NCI-H2196 (cell line): ENCODE measurements around the gene CMTM5.

Experiments used
- DNase-seq: peaks from one replicate; lab custom pipeline; 2025; ENCODE audit not compliant: unreplicated experiment; lab: John Stamatoyannopoulos, UW

The CMTM5 gene, protein sequence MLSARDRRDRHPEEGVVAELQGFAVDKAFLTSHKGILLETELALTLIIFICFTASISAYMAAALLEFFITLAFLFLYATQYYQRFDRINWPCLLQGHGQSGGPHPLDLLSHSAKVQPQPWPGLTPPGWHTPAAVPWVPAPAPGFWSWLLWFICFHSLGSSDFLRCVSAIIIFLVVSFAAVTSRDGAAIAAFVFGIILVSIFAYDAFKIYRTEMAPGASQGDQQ

DNA sequence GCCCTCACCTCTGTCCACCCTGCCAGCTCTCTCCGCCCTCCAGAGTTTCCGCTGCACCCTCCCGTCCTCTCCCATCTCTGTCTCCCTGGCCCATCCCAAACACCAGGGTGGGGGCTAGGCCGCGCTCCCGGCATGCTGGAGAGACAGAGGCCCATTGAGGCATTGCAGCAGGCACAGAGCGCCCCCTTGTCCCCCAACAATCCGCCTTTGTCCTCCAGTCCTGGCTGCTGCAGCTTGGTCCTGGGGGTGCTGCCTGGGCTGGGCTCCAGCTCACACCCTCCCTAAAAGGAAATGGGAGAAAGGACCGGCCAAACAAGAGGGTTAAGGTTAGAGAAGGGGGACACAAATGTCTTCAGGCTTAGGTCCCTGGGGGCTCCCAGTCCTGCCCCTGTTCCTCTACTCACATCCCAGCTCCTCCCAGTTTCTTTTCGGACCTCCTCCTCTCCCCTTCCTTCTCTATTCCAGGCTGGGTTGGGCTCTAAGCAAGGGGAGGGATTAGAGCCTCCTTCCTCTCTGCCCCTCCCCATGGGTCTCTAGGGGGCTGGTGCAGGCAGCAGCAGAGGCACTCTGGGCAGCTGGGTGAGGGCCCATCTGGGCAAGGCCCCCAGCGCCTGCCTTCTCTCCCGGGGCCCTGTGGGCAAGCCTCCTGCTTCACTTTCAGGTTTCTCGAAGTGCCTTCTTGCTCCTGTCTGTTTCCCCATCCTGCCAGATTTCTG is at the start of gene CMTM5:
Gene CMTM5 (plus strand): TSS at position 565 of the 716 bp plus-strand sequence. CDS start 206 bp downstream, outside the sequence.
- no peak for DNase-seq

DNA sequence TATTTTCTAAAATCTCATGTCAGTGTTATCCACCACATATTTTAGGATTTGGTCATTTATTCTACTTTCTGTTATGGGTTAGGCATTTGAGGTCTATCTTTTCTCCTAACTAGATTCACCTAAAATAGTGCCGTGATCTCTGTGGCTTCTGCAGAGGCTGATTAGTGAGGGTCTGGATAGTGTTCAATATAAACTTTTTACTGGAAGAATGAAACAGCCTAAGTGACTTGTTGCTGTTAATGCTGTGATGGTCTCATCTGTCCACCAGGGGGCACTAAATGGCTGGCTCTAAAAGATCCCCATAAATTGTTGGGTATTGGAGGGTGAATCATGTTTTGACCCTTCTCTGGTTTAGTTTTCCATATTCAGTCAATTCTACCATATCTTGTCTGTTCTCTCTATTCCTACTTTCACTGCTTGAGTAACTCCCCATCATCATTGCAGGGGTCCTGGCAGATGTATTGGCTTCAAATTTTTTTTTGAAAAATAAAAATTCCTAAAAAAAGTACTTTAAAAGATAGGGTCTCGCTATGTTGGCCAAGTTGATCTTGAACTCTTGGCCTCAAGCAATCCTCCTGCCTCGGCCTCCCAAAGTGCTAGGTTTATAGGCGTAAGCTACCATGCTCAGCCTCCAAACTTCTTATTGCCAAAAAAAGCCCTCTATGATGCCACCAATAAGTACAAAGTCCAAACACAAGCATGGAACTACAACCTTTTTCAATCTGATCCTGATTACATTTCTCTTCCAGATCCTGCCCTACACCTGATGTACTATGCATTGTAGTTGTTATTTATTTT is 48.7 kb upstream of the CMTM5 start:
- DNase-seq, result peak; percentile 76

DNA sequence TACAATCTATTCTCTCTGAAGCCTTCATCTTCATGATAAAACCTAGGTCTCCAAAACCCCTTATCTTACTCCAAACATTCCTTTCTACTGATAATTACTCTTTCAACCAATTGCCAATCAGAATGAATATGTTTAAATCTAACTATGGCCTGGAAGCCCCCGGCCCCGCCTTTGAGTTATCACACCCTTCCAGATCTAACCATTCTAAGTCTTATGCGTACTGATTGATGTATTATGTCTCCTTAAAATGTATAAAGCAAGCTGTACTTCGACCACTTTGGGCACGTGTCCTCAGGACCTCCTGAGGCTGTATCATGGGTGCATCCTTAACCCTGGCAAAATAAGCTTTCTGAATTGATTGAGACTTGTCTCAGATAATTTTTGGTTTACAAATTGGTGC is 41.2 kb upstream of the CMTM5 start:
- DNase-seq, result no peak

DNA sequence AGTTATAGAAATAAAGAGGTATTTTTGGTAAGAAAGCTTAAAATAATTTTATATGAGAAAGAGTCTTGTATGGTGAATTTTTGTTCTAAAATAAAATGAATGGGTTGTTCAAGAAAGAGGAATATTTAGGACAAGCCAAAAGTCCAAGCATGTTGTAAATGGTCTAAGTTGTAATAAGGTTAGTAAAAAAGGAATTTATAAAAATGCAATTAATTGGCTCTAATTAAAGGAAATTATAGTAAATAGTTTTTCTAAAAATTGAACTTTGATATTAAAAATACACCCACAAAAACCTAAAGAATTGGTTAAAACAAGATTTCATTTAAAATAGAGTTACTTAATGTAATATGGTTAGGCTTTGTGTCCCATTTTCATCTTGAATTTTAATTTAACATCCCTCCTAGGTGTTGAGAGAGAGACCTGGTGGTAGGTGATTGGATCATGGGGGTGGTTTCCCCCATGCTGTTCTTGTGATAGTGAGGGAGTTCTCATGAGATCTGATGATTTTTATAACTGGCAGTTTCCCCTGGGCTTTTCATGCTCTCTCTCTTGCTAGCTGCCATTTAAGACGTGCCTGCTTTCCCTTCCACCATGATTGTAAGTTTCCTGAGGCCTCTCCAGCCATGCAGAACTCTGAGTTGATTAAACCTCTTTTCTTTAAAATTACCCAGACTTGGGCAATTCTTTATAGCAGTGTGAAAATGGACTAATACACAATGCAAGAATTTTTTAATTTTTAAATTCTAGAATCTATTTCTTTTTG is 37.2 kb upstream of the CMTM5 start:
- DNase-seq, result no peak

DNA sequence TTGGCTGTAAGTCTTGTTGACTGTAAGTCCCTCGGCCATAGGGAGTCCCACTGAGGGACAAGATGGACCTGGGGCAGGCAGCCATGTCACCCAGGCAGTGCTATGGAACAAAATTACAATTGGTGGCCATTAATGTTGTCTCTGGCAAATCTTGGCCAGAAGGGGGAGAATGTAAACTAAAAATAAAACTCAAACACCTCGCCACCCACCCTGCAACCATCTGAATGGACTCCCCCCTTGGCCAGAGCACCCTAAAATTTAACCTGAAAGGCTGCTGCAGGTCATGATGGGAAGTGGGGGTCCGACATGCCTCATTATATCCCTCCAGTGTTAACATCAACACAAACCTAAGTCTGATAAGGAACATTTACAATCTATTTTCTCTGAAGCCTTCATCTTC is 32.4 kb upstream of the CMTM5 start:
- DNase-seq, result no peak

DNA sequence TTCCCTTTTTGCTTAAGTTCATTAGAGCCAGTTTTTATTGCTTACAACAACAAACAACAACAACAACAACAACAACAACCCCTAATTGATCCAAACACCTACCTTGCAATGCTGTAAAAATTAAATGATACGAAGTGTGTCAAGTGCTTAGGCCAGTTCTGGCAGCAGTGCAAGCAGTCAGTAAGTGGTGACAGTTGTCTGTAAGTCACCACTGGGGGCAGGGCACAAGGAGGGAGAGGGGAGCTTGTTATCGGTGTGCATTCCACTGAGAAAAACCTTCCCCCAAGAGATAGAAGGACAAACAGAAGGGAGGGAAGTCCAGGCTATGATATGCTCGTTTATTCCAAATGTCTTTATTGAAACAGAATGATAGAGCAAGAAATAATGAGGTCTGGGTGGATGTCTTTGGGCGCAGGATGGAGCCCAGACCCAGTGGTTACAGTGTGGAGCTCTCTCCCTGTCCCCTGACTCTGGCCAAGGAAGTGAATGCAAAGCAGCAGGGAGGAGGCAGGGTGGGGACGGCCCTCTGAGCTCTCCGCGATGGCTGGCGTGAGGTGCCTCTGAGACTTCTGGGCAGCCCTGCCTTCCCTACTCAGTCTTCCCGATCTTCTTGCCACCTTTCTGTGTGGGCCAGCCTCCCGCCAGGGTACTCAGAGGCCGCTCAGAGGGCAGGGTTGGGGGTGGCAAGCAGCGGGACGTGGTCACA is 30.7 kb upstream of the CMTM5 start:
- DNase-seq, result no peak

DNA sequence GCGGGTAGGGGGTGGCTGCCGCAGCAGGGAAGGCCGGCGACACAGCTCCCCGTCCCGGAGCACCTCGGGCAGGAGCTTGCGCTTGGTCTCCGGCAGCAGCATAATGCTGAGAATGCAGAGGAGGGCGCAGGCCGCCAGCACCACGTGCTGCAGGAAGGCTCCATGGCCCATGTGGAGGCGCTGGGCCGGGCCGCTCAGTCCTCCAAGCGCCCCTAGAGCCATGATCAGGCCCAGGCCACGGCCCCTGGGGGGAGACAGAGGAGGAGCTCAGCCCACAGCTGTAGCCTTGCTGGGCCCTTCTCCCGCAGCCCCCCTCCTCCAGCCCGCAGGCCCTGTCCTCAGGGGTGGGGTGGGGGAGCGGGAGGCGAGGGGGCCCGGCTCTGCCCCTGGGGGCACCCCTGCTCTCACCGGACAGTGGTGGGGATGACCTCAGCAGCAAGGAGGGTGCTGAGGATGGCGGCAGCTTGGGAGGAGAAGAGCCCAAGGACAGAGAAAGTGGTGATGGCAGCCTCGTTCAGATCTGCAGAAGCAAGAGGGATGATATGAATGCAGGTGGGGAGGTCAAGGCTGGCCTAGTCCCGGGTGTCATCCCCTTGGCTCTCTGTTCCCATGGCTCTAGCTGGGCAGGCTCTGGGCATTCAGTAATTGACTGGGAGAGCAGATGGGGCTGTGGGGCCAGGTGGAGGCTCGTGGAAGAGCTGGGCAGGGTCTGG is 30.0 kb upstream of the CMTM5 start:
- DNase-seq, result no peak

DNA sequence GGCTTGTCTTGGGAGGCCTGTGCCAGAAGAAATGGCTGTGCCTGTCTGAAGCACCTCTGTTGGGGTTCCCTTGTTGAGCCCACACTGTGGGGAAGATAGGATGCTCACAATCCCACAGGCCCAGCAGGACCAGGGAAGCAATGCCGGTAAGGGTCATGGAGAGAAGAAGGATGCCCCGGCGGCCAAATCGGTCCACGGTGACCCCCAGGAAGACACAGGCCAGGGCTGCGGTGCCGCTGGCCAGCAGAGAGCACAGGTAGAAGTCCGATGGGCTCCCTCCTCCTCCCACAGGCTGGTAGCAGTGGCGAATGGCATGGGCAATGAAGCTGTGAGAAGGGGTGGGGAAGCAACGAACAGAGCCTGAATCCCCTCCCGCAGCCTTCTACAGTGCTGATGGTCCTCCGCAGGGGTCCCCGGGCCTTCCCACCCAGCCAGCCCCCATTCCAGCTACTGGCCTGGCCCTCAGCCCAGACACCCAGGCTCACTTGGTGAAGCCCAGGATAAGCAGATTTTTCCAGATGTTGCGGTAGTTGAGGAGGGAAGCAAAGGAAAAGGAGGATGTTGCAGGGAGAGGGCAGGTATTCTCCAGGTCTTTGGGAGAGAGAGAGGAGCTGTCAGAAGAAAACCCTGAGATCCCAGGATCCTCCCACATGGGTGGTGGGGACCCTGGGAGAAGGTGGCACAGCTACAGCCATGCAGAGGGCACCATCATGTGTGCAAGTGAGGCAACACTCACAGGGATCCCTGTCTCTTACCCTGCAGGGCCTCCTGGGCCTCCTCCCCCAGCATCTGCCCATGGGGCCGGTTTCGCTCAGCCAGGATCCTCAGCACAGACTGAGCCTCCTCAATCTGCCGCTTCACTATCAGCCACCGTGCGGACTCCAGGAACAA is 29.2 kb upstream of the CMTM5 start:
- DNase-seq, result no peak

DNA sequence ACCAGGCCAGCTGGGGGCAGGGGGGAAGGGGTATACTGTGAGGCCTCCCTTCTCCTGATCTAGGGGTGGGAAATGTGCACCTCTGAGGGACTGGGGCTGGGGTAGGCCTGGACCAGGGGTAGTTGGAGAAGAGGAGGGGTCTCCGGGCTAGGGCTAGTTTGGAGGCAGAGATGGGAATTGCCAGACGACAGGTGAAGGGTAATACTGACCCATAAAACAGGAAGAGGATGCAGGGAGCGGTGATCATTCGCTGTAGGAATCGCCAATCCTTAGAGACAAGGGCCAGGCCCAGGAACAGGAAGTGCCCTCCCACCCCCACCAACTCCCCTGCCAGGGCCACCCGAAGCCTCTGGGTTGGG is 28.6 kb upstream of the CMTM5 start:
- no peak for DNase-seq

DNA sequence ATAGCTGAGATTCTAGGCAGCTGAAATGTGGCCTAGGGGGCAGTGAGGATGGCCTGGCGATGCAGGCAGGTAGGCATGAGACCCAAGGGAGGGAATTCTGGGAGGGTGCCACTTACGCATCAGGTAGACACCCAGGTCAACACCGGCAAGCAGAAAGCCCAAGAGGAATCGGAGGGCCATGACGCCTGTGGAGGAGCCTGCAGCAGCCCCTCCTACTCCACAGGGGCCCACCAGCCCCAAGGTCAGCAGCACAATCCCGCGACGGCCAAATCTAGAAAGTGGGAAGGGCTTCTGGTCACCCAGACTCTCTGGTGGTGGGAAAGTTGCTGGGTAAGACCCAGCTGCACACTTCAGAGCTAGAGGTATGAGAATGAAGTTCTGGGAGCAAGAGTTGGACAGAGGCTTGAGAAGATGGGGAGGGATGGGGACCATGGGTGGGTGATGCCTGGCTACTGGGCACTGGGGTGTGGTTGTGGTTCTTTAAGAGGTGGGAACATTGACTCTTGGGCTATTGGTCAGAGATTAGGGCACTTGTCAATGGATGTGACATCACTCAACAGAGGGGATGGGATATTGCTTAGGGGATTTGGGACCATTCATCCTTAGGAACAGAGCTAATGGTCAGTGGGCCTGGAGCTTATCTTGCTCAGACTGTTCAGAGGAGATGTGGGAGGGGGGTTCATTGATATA is 27.5 kb upstream of the CMTM5 start:
- DNase-seq, result no peak

DNA sequence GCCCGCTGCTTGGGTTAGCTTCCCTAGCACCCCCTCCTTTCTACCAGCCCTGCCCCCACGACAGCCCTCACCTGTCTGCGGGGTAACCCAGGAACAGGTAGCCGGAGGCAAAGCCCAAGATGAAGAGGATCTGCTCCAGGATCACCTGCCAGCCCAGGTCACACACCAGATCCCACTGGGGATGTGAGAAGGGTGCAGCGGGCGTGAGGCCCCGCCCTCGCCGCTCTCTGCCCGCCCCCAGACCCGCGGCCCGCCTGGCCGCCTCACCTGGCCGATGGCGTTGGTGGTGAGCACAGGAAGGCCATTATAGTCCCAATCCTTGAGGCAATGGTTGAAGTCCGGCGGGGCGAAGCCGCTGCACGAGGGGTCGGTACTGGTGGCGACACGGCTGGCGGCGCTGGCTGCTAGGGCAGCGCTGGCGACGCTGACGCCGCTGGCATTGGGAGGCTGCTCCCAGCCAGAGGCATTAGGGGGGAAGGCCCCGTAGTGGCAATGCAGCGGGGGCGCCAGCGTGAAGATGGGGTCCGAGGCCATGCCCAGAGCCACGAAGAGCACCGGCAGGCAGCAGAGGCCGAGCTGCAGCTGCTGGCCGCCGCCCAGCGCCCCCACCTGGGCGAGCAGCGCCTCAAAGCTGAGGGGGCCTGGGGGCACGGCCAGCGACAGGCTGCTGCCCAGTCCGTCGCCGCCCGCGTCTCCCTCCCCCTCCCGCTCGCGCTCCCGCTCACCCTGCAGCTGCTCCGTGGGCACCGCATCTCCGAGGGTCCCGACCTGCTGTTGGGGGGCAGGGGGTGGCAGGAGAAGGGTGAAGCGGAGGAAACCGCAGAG is 25.0 kb upstream of the CMTM5 start:
- peak; percentile 21 for DNase-seq

DNA sequence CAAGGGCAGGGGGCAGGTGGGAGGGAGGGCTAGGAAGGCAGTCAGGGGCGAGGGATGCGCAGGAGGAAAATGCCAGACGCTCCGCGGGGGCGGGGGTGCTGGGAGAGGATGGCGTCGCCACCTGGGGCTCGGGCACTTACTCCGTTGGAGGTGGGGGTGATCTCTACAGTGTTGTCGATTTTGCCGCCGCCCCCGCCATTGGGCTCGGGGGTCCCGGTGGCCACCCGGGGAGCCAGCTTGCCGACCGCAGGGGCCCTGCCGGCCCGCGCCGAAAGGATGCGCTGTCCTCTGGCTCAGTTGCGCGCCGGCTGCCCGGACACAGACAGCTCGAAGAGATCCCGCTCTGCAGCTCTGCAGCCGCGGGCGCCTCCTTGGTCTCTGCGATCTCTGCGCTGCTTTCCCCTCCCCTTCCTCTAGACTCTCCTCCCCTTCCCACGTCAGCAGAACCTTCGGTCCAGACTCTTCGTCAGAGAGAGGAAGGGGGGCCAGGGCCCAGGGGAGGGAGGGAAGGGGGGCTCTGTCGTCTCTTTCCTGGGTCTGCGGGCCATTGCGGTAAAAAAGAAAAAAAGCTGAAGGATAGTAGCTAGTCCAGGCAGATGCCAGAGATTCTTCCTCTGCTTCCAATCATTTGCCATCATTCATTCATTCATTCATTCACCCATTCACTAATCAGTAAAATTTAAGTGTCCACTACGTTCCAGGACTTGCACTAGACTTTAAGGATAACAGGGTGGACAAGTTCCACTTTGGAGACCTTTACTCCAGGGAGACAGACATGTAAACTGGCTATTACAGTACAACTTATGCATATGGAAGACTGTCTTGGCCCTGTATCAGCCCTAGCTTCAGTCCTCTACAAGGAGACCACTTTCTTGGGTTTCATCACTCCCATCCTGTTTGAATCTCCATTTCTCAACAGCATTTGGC is 24.1 kb upstream of the CMTM5 start, which contains the start of gene SLC22A17:
Gene SLC22A17 (minus strand): TSS at position 382 of the 927 bp plus-strand sequence.
- DNase-seq, result peak; percentile 87

DNA sequence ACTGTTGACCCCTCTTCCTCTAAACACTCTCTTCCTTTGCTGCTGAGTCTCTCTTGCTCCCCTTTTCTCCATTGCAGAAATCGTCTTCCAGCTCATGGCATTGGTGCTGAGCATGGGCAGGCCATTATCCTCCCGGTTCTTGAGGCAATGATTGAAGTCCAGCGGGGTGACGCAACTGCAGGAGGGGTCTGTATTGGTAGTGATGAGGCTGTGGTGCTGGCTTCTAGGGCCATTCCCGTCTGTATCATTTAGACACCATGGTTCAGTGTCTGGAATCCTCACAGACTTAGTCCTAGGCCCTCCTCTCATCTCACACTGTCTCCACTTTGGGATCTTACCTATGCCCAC is 23.4 kb upstream of the CMTM5 start:
- no peak for DNase-seq

DNA sequence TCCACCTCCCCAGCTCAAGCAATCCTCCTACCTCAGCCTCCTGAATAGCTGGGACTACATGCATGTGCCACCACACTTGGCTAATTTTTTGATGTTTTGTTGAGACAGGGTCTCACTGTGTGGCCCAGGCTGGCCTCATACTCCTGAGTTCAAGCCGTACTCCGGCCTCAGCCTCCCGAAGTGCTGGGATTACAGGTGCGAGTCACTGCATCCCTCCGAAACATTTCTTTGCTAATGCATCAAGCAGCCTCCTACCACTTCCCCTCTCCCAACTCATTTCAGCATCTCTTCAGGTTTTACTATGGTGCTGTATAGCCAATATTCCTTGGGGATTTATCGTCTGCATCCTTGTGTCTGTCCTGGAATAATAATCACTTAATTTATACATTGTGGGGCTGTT is 21.9 kb upstream of the CMTM5 start:
- no peak for DNase-seq

DNA sequence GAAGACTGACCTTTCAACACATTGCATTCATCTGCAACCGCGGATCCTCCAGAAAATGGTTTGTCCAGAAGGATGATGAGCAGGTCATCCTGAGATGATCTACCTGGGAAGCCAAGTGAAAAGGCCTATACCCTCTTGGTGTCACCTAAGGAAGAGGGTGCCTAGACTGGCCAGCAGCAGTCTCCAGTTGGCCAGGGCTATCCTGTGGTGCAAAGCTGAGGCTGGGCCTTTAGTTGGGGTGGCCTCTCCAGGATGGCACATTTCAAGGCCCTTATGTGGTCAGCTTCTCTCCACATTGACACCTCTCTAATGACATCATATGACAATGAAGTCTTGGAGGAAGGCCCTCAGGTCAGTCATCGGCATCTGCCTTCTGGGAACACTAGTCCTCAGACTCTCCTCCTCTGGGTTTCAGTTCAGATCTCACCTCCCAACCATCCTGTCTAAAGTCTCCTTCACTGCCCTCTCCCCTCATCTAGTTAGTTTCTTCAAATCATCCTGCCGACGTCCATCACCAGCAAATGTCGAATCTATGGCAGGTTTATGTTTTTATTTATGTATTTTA is 20.9 kb upstream of the CMTM5 start:
- no peak for DNase-seq

DNA sequence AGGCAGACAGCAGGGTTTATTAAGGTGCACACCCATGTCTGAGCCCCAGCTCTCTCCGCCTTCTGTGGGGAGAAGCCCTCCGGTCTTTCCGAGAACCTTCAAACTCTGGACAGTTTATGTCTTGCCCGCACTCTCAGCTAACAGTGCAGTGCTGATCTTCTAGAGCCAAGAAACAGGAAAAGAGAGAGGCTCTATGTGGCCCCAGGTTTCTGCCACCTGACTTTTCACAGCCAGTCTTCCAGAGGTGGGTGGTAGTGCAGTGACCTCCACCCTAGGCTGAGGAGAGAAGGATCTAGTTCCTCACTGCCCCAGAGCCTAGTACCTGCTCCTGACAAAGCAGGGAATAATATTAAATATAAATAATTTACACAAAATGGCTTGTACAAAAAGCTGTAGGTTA is 20.2 kb upstream of the CMTM5 start:
- no peak for DNase-seq
